Activated CD8-positive, alpha-beta memory T cell treated with anti-CD3 and anti-CD28 coated beads, Interleukin-2, amount 10 ng/mL, durations not matched to agents 7 days and 5 days (primary cell): ENCODE data around the gene ETV7. TPM values are rescaled to one million over a fixed set of nuclear protein-coding genes. Genes with fewer than 3 reads are reported as not detected.

Experiments used
- ATAC-seq: fragments of 150-1000 bp; cut with Tn5 transposase; one replicate; pipeline ENCODE4 v1.10.0; 2021; ENCODE audit warnings: moderate library complexity
- CTCF ChIA-PET: fragments of 350-600 bp; sonication (Branson Sonifier 250); formaldehyde crosslinking; loops from one replicate; lab custom pipeline; 2021; ENCODE audit warnings: antibody characterized with exemption; lab: Charles Lee
- DNase-seq: peaks from one replicate; pipeline ENCODE4 v3.0.0-alpha.2; 2020
- H3K27ac Mint-ChIP-seq: one replicate; pipeline ENCODE4 v1.8.0; 2021; ENCODE audit warnings: mild to moderate bottlenecking, mixed read lengths
- H3K27me3 Mint-ChIP-seq: one replicate; pipeline ENCODE4 v1.8.0; 2021; ENCODE audit warnings: mixed read lengths
- H3K36me3 Mint-ChIP-seq: one replicate; pipeline ENCODE4 v1.8.0; 2021; ENCODE audit warnings: mild to moderate bottlenecking, mixed read lengths
- H3K4me1 Mint-ChIP-seq: one replicate; pipeline ENCODE4 v1.8.0; 2021; ENCODE audit warnings: mixed read lengths
- H3K4me3 Mint-ChIP-seq: one replicate; pipeline ENCODE4 v1.8.0; 2021; ENCODE audit warnings: mild to moderate bottlenecking, moderate library complexity, mixed read lengths
- H3K9me3 Mint-ChIP-seq: one replicate; pipeline ENCODE4 v1.8.0; 2022; ENCODE audit warnings: low read depth, mixed read lengths
- total RNA-seq, 2 experiments: library from RNA; stranded (reverse); gene quantifications; one replicate each; pipeline ENCODE4 v1.2.3, GENCODE V29; 2021

Gene ETV7
- total RNA-seq, 2 experiments from 2014 or later, result 5.9 to 19.7 TPM

GRCh38 chr6:36380166-36380565 lies 7.3 kb downstream of the ETV7 start:
- no peak for DNase-seq
- H3K36me3 Mint-ChIP-seq, result peaks cover 25% of the 10 kb centered on the region

GRCh38 chr6:36378936-36379335 lies 8.5 kb downstream of the ETV7 start:
- Mint-ChIP-seq H3K36me3 (peaks cover 21% of the 10 kb centered on the region), H3K27me3 (no peaks in the 10 kb centered on the region), H3K9me3 (no peaks in the 10 kb centered on the region), H3K27ac (peak overlapping the region; percentile 55), H3K4me1 (peaks cover 50% of the 10 kb centered on the region), H3K4me3 (no peak overlapping the region)
- no peak for DNase-seq
- CTCF ChIA-PET, result no interaction called here
- ATAC-seq, result no peak

More at GRCh38 chr6:36380166-36380565, 7.3 kb downstream of the ETV7 start:
- Mint-ChIP-seq H3K27ac (no peak overlapping the region), H3K9me3 (no peaks in the 10 kb centered on the region), H3K4me1 (peaks cover 59% of the 10 kb centered on the region), H3K27me3 (no peaks in the 10 kb centered on the region), H3K4me3 (no peak overlapping the region)
- CTCF ChIA-PET, result interaction anchor here (1.5 to 2.3 kb wide), 2 partner anchors 20 to 78 kb away, joined by 4 to 8 read pairs; no protein-coding TSS in a partner anchor
- ATAC-seq, result no peak

- Mint-ChIP-seq H3K9me3 (no peaks in the 10 kb centered on the region), H3K36me3 (peaks cover 21% of the 10 kb centered on the region), H3K27ac (peak overlapping the region; percentile 55), H3K27me3 (no peaks in the 10 kb centered on the region), H3K4me1 (peaks cover 44% of the 10 kb centered on the region), H3K4me3 (no peak overlapping the region)
- no peak for DNase-seq
- ATAC-seq, result no peak
- CTCF ChIA-PET, result no interaction called here
Measured at GRCh38 chr6:36378243-36378920, 9.1 kb downstream of the ETV7 start.

GRCh38 chr6:36377594-36377993 lies 9.9 kb downstream of the ETV7 start:
- H3K4me3 Mint-ChIP-seq, result peak overlapping the region; percentile 18
- no peaks in the 10 kb centered on the region for H3K27me3 Mint-ChIP-seq
- DNase-seq, result no peak
- peaks cover 36% of the 10 kb centered on the region for H3K4me1 Mint-ChIP-seq
- peak overlapping the region; percentile 54 for H3K27ac Mint-ChIP-seq
- H3K9me3 Mint-ChIP-seq, result no peaks in the 10 kb centered on the region
- ATAC-seq, result no peak
- CTCF ChIA-PET, result no interaction called here
- H3K36me3 Mint-ChIP-seq, result peaks cover 20% of the 10 kb centered on the region

GRCh38 chr6:36376742-36377141 lies 10.7 kb downstream of the ETV7 start:
- no peak overlapping the region for H3K4me3 Mint-ChIP-seq
- DNase-seq (no peak), ATAC-seq (no peak)
- peaks cover 32% of the 10 kb centered on the region for H3K4me1 Mint-ChIP-seq
- no peak overlapping the region for H3K27ac Mint-ChIP-seq
- H3K9me3 Mint-ChIP-seq, result no peaks in the 10 kb centered on the region
- CTCF ChIA-PET, result no interaction called here
- H3K27me3 Mint-ChIP-seq, result no peaks in the 10 kb centered on the region
- H3K36me3 Mint-ChIP-seq, result peaks cover 23% of the 10 kb centered on the region

- peaks cover 21% of the 10 kb centered on the region for H3K36me3 Mint-ChIP-seq
- H3K27ac Mint-ChIP-seq, result no peak overlapping the region
- DNase-seq (no peak), ATAC-seq (no peak)
- no peaks in the 10 kb centered on the region for H3K9me3 Mint-ChIP-seq
- CTCF ChIA-PET, result no interaction called here
- H3K27me3 Mint-ChIP-seq, result no peaks in the 10 kb centered on the region
- H3K4me1 Mint-ChIP-seq, result peaks cover 27% of the 10 kb centered on the region
- H3K4me3 Mint-ChIP-seq, result no peak overlapping the region
Measured at GRCh38 chr6:36376183-36376582, 11.3 kb downstream of the ETV7 start.

GRCh38 chr6:36375644-36376155 lies 11.8 kb downstream of the ETV7 start:
- Mint-ChIP-seq H3K9me3 (no peaks in the 10 kb centered on the region), H3K4me3 (no peak overlapping the region), H3K27me3 (no peaks in the 10 kb centered on the region), H3K36me3 (peaks cover 22% of the 10 kb centered on the region), H3K27ac (no peak overlapping the region), H3K4me1 (peaks cover 23% of the 10 kb centered on the region)
- no peak for DNase-seq
- no peak for ATAC-seq
- CTCF ChIA-PET, result no interaction called here

GRCh38 chr6:36374972-36375371 lies 12.5 kb downstream of the ETV7 start:
- H3K36me3 Mint-ChIP-seq, result peaks cover 24% of the 10 kb centered on the region

GRCh38 chr6:36374194-36374593 lies 13.3 kb downstream of the ETV7 start:
- DNase-seq, result no peak
- H3K27ac Mint-ChIP-seq, result no peak overlapping the region
- no peak for ATAC-seq
- peaks cover 24% of the 10 kb centered on the region for H3K36me3 Mint-ChIP-seq
- H3K9me3 Mint-ChIP-seq, result no peaks in the 10 kb centered on the region
- CTCF ChIA-PET, result interaction anchor here (1.2 kb wide), 1 partner anchor 16 kb away, joined by 3 read pairs; no protein-coding TSS in a partner anchor
- no peak overlapping the region for H3K4me3 Mint-ChIP-seq
- H3K4me1 Mint-ChIP-seq, result peaks cover 23% of the 10 kb centered on the region
- H3K27me3 Mint-ChIP-seq, result no peaks in the 10 kb centered on the region

More at GRCh38 chr6:36374972-36375371, 12.5 kb downstream of the ETV7 start:
- Mint-ChIP-seq H3K4me1 (peaks cover 19% of the 10 kb centered on the region), H3K27me3 (no peaks in the 10 kb centered on the region), H3K4me3 (no peak overlapping the region), H3K9me3 (no peaks in the 10 kb centered on the region), H3K27ac (no peak overlapping the region)
- CTCF ChIA-PET, result no interaction called here
- no peak for DNase-seq
- no peak for ATAC-seq

- H3K27me3 Mint-ChIP-seq, result no peaks in the 10 kb centered on the region
- no peak for DNase-seq
- no peak overlapping the region for H3K27ac Mint-ChIP-seq
- peaks cover 17% of the 10 kb centered on the region for H3K4me1 Mint-ChIP-seq
- no peak for ATAC-seq
- H3K9me3 Mint-ChIP-seq, result no peaks in the 10 kb centered on the region
- peaks cover 24% of the 10 kb centered on the region for H3K36me3 Mint-ChIP-seq
- H3K4me3 Mint-ChIP-seq, result no peak overlapping the region
- CTCF ChIA-PET, result interaction anchor here (1.2 kb wide), 1 partner anchor 15 kb away, joined by 3 read pairs; no protein-coding TSS in a partner anchor
Measured at GRCh38 chr6:36373368-36374019, 14.0 kb downstream of the ETV7 start.

GRCh38 chr6:36372088-36372487 lies 15.4 kb downstream of the ETV7 start:
- CTCF ChIA-PET, result no interaction called here

GRCh38 chr6:36371211-36371610 lies 16.3 kb downstream of the ETV7 start:
- ATAC-seq, result no peak
- Mint-ChIP-seq H3K9me3 (no peaks in the 10 kb centered on the region), H3K27me3 (no peaks in the 10 kb centered on the region), H3K27ac (no peak overlapping the region), H3K4me1 (peaks cover 6% of the 10 kb centered on the region), H3K4me3 (no peak overlapping the region), H3K36me3 (peaks cover 20% of the 10 kb centered on the region)
- DNase-seq, result no peak
- CTCF ChIA-PET, result no interaction called here

More at GRCh38 chr6:36372088-36372487, 15.4 kb downstream of the ETV7 start:
- DNase-seq (no peak), ATAC-seq (no peak)
- no peak overlapping the region for H3K27ac Mint-ChIP-seq
- no peaks in the 10 kb centered on the region for H3K9me3 Mint-ChIP-seq
- H3K4me1 Mint-ChIP-seq, result peaks cover 6% of the 10 kb centered on the region
- no peak overlapping the region for H3K4me3 Mint-ChIP-seq
- H3K36me3 Mint-ChIP-seq, result peaks cover 21% of the 10 kb centered on the region
- H3K27me3 Mint-ChIP-seq, result no peaks in the 10 kb centered on the region

- DNase-seq (no peak), ATAC-seq (no peak)
- Mint-ChIP-seq H3K27me3 (no peaks in the 10 kb centered on the region), H3K27ac (no peak overlapping the region), H3K4me3 (no peak overlapping the region), H3K9me3 (no peaks in the 10 kb centered on the region), H3K36me3 (peaks cover 16% of the 10 kb centered on the region), H3K4me1 (peaks cover 6% of the 10 kb centered on the region)
- CTCF ChIA-PET, result no interaction called here
Measured at GRCh38 chr6:36370638-36371037, 16.8 kb downstream of the ETV7 start.
